Measurements from ENCODE around the gene POTEM.
"Not testable (repeated sequence)": the region's sequence is repeated elsewhere in the genome, so short reads cannot be mapped to it uniquely, and the experiment has no call there.

DNA sequence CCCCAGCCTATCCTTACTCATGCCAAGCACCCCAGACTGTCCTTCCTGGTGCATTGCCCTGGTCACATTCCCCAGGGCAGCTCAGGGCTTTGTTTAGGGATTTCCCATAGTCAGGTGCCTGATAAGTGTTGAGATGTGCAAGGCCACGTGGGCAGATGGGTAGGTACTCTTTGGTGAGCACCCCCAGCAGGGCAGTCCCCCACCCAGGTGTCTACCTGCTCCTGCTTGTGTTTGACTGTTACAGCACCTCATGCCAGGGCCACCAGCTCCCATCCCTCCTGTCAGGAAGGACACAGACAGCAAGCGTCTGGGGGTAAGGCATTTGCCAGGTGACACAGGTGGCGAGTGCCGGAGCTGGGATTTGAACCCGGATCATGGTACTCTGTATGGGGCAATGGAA, 2.4 kb upstream of the POTEM start:
- not testable (repeated sequence) for TF ChIP-seq EZH2phosphoT487 (IDR thresholded peaks at IDR 0.05; ENCODE audit: insufficient read depth, low read depth); EZH2 (IDR thresholded peaks at IDR 0.05; ENCODE audit: insufficient read depth, poor library complexity, severe bottlenecking)

All from GM23248 (cell line).